Stimulated activated CD8-positive, alpha-beta memory T cell treated with anti-CD3 and anti-CD28 coated beads, Interleukin-2, amount 100 ng/mL, for 48 hours (primary cell): Measurements from ENCODE around the gene EIF4G3.
A peak's percentile ranks its signal among the peaks of the same experiment; 100 is the strongest.
"Not testable (repeated sequence)": the region's sequence is repeated elsewhere in the genome, so short reads cannot be mapped to it uniquely, and the experiment has no call there.

ENCODE experiments used
- DNase-seq, 2 donors: peaks; one replicate each; pipeline ENCODE4 v3.0.0-alpha.2; 2020; ENCODE audit warnings: low read depth in 2 of 2

EIF4G3 gene

GRCh38 chr1:21176586-21177555 lies at the start of gene EIF4G3:
TSS of gene EIF4G3 (minus strand) at chr1:21176897. CDS start at chr1:21002742, 174,155 bp downstream.
- peak; percentile 96 to 99 for DNase-seq

- no peak for DNase-seq
Measured at GRCh38 chr1:21225065-21225464, 48.4 kb upstream of the EIF4G3 start.

- DNase-seq: no peak
Measured at GRCh38 chr1:21220815-21221214, 44.1 kb upstream of the EIF4G3 start.

- DNase-seq: no peak
Measured at GRCh38 chr1:21219674-21220073, 43.0 kb upstream of the EIF4G3 start.

GRCh38 chr1:21217812-21218596 lies 41.3 kb upstream of the EIF4G3 start:
- peak; percentile 42 to 46 for DNase-seq

- peak; percentile 42 to 60 for DNase-seq
Measured at GRCh38 chr1:21216835-21217811, 40.4 kb upstream of the EIF4G3 start.

GRCh38 chr1:21212126-21212525 lies 35.4 kb upstream of the EIF4G3 start:
- DNase-seq: no peak

GRCh38 chr1:21208137-21208700 lies 31.5 kb upstream of the EIF4G3 start:
- not testable (repeated sequence) for DNase-seq

- DNase-seq: no peak
Measured at GRCh38 chr1:21206117-21206516, 29.4 kb upstream of the EIF4G3 start.

GRCh38 chr1:21205416-21205815 lies 28.7 kb upstream of the EIF4G3 start:
- no peak for DNase-seq

GRCh38 chr1:21201650-21202049 lies 25.0 kb upstream of the EIF4G3 start:
- DNase-seq: no peak

GRCh38 chr1:21201238-21201637 lies 24.5 kb upstream of the EIF4G3 start:
- not testable (repeated sequence) for DNase-seq

- DNase-seq: no peak
Measured at GRCh38 chr1:21200767-21201166, 24.1 kb upstream of the EIF4G3 start.

GRCh38 chr1:21198929-21199328 lies 22.2 kb upstream of the EIF4G3 start:
- no peak for DNase-seq

- DNase-seq: no peak
Measured at GRCh38 chr1:21192871-21193270, 16.2 kb upstream of the EIF4G3 start.

- no peak for DNase-seq
Measured at GRCh38 chr1:21192284-21192683, 15.6 kb upstream of the EIF4G3 start.

- not testable (repeated sequence) for DNase-seq
Measured at GRCh38 chr1:21190771-21191170, 14.1 kb upstream of the EIF4G3 start.

- DNase-seq: no peak
Measured at GRCh38 chr1:21189906-21190500, 13.3 kb upstream of the EIF4G3 start.

- no peak for DNase-seq
Measured at GRCh38 chr1:21189421-21189820, 12.7 kb upstream of the EIF4G3 start.

GRCh38 chr1:21188235-21188634 lies 11.5 kb upstream of the EIF4G3 start:
- DNase-seq: no peak
